HepG2 (cell line): Measurements from ENCODE around the gene MTR. TPM values are rescaled to one million over a fixed set of nuclear protein-coding genes. Genes with fewer than 3 reads are reported as not detected.

Experiments
- ATAC-seq: fragments of 200-7000 bp; cut with Tn5 transposase; 3 replicates; pipeline ENCODE4 v1.9.1; 2020; ENCODE audit warnings: mild to moderate bottlenecking, moderate library complexity
- BruUV-seq: library from RNA; stranded (reverse); fragments of 400-500 nt; replicated peaks from 2 replicates; lab custom pipeline; 2021; lab: Mats Ljungman, UMichigan
- CTCF ChIA-PET: fragments of 300-600 bp; formaldehyde crosslinking; extraction: SDS; loops from one replicate; lab custom pipeline; 2021; ENCODE audit warnings: low total read pairs, inconsistent platforms, low intra/inter-chr PET ratio; lab: Yijun Ruan, JAX
- POLR2A ChIA-PET: fragments of 350-600 bp; sonication (Branson Sonifier 250); formaldehyde crosslinking; loops from one replicate; lab custom pipeline; 2020; ENCODE audit warnings: antibody characterized with exemption, inconsistent platforms; lab: Yijun Ruan, JAX
- DNase-seq: peaks from one replicate; pipeline ENCODE4 v3.0.0-alpha.2; 2015; ENCODE audit warnings: low spot score
- FAIRE-seq: peaks from 3 replicates; lab custom pipeline; 2011; peaks lifted over from hg19 to GRCh38; lab: Jason Lieb, UNC
- H2AFZ ChIP-seq: one replicate; pipeline ENCODE4 v1.6.1; 2011; ENCODE audit warnings: low read length, inconsistent platforms
- H3K27ac ChIP-seq: fragments of 300-600 bp; 3 replicates; pipeline ENCODE4 v1.8.0; 2011; ENCODE audit warnings: mixed run types, mild to moderate bottlenecking, mixed read lengths, low read length, inconsistent platforms; ENCODE audit not compliant: insufficient read depth; ENCODE audit errors: extremely low read length
- H3K27me3 ChIP-seq, 2 experiments: fragments of 200-600 bp in 1 of 2; 2 replicates in 1 of 2; 3 replicates in 1 of 2; pipeline versions ENCODE4 v1.6.0 to v1.8.0; 2011; ENCODE audit warnings: low read length in 2 of 2, mild to moderate bottlenecking in 2 of 2, moderate library complexity in 2 of 2, inconsistent platforms in 1 of 2; ENCODE audit not compliant: insufficient read depth in 2 of 2, control insufficient read depth in 1 of 2
- H3K36me3 ChIP-seq, 2 experiments: fragments of 200-600 bp in 1 of 2; replicated peaks in 1 of 2; 2 replicates in 1 of 2; 3 replicates in 1 of 2; pipeline versions ENCODE4 v1.5.1 to v1.8.0; 2011; ENCODE audit warnings: low read length in 2 of 2, inconsistent platforms in 1 of 2; ENCODE audit not compliant: insufficient read depth in 2 of 2, control insufficient read depth in 1 of 2
- H3K4me1 ChIP-seq: 2 replicates; pipeline ENCODE4 v1.5.1; 2012; ENCODE audit warnings: low read length, inconsistent platforms; ENCODE audit not compliant: insufficient read depth
- H3K4me2 ChIP-seq: 2 replicates; pipeline ENCODE4 v1.6.0; 2011; ENCODE audit warnings: low read depth, low read length, inconsistent platforms
- H3K4me3 ChIP-seq, 3 experiments: fragments of 200-600 bp in 1 of 3; sonication (generic), shearing (Covaris generic) in 1 of 3; replicated peaks in 1 of 3; 2 replicates each; pipeline ENCODE4 v1.5.1; 2011 to 2016; ENCODE audit warnings: low read length in 3 of 3, inconsistent platforms in 2 of 3, low read depth in 2 of 3, mild to moderate bottlenecking in 2 of 3, control low read depth in 1 of 3, mixed read lengths in 1 of 3; ENCODE audit not compliant: insufficient read depth in 1 of 3
- H3K79me2 ChIP-seq: one replicate; pipeline ENCODE4 v1.6.1; 2011; ENCODE audit warnings: low read length, inconsistent platforms; ENCODE audit not compliant: insufficient read depth
- H3K9ac ChIP-seq: 2 replicates; pipeline ENCODE4 v1.6.0; 2011; ENCODE audit warnings: mild to moderate bottlenecking, low read depth, low read length, inconsistent platforms; ENCODE audit not compliant: insufficient read depth
- H3K9me3 ChIP-seq: 2 replicates; pipeline ENCODE4 v1.5.1; 2012; ENCODE audit warnings: mild to moderate bottlenecking, low read length
- H4K20me1 ChIP-seq: 2 replicates; pipeline ENCODE4 v1.6.0; 2011; ENCODE audit warnings: inconsistent platforms, mild to moderate bottlenecking, low read length, moderate library complexity; ENCODE audit not compliant: insufficient read depth
- ARID4A ChIP-seq: sonication (generic); formaldehyde crosslinking; IDR thresholded peaks from 2 replicates; pipeline ENCODE4 v1.5.0; 2020; ENCODE audit warnings: mild to moderate bottlenecking, missing genetic modification reagents, borderline replicate concordance
- BRCA1 ChIP-seq: sonication (generic); formaldehyde crosslinking; IDR thresholded peaks from 2 replicates; pipeline ENCODE4 v1.4.0; 2020; ENCODE audit warnings: missing genetic modification reagents
- CHD4 ChIP-seq: fragments of 200-600 bp; sonication (generic); IDR thresholded peaks from 2 replicates; pipeline ENCODE4 v1.7.0; 2017; ENCODE audit warnings: mild to moderate bottlenecking, low read length, borderline replicate concordance
- ELF4 ChIP-seq: sonication (generic); formaldehyde crosslinking; IDR thresholded peaks from 2 replicates; pipeline ENCODE4 v1.5.0; 2020; ENCODE audit warnings: missing genetic modification reagents, mild to moderate bottlenecking, moderate library complexity, borderline replicate concordance
- ERF ChIP-seq: IDR thresholded peaks from 2 replicates; pipeline ENCODE4 v1.6.1; 2018; ENCODE audit warnings: missing biosample characterization, missing genetic modification reagents
- ETV6 ChIP-seq: sonication (generic); formaldehyde crosslinking; conservative IDR thresholded peaks from 2 replicates; pipeline ENCODE4 v1.4.0; 2020; ENCODE audit warnings: missing genetic modification reagents
- MEF2D ChIP-seq: sonication (generic); formaldehyde crosslinking; IDR thresholded peaks from 2 replicates; pipeline ENCODE4 v1.5.1; 2020; ENCODE audit warnings: mild to moderate bottlenecking, missing genetic modification reagents
- ZNF335 ChIP-seq: sonication (generic); formaldehyde crosslinking; IDR thresholded peaks from 2 replicates; pipeline ENCODE4 v1.4.0; 2020; ENCODE audit warnings: missing genetic modification reagents
- ZNF670 ChIP-seq: sonication (generic); formaldehyde crosslinking; IDR thresholded peaks from 2 replicates; pipeline ENCODE4 v1.8.0; 2022; ENCODE audit warnings: mild to moderate bottlenecking, missing genetic modification reagents, borderline replicate concordance
- ZSCAN22 ChIP-seq: sonication (generic); formaldehyde crosslinking; IDR thresholded peaks from 2 replicates; pipeline ENCODE4 v1.4.0; 2020; ENCODE audit warnings: mild to moderate bottlenecking, missing genetic modification reagents
- WGBS: methylation state at CpG from one replicate; pipeline ENCODE4 v1.1.6; 2017; ENCODE audit warnings: low lambda C conversion rate; 5-methylcytosine and 5-hydroxymethylcytosine counted together
- in situ Hi-C: cut with HindIII; loops from 2 replicates; pipeline ENCODE4 v1.10.0; 2017; ENCODE audit warnings: low pct_unique_long_range_greater_than_20kb; ENCODE audit not compliant: extremely low pct_ligation_motif_present
- intact Hi-C: fragments of 100-400 bp; cut with micrococcal nuclease; formaldehyde crosslinking; loops from one replicate; pipeline ENCODE4 v1.10.0; 2022; ENCODE audit not compliant: unreplicated experiment
- polyA plus RNA-seq, 8 experiments: library from polyadenylated mRNA; depleted of rRNA in 3 of 8; stranded (reverse) in 7 of 8; unstranded in 1 of 8; fragments of >200 nt; fragmentation: Illumina TruSeq in 4 of 8; extraction: Trizol in 4 of 8; gene quantifications; 2 replicates each; pipeline versions ENCODE4 v1.2.1 to v1.2.3, GENCODE V29; 2011 to 2016; ENCODE audit warnings: low read depth in 4 of 8, missing spikeins in 1 of 8, mixed read lengths in 1 of 8; ENCODE audit not compliant: insufficient read depth in 1 of 8
- total RNA-seq, 5 experiments: library from RNA; depleted of rRNA; stranded (reverse); fragments of >200 nt; fragmentation: Illumina TruSeq; extraction: Trizol; gene quantifications; 2 replicates each; pipeline ENCODE4 v1.2.3, GENCODE V29; 2016; ENCODE audit warnings: low read depth in 1 of 5

MTR gene
- total and polyA plus RNA-seq, 2 of the 13 experiments (the other 11 are each of a cell fraction or from before 2014, with no cell fraction given), result 16.3 to 36.1 TPM

GRCh38 chr1:236862219-236862591 is 67.1 kb downstream of the MTR start:
- in situ Hi-C loops, result loop anchor here (10.0 to 25.0 kb wide), 2 partner anchors 250 to 757 kb away; partner anchors contain the start of gene HEATR1
- DNase-seq (no peak), FAIRE-seq (no peak), ATAC-seq (peak; percentile 55)
- intact Hi-C loops, result loop anchor here (1.0 to 10.0 kb wide), 4 partner anchors 18 to 523 kb away; partner anchors contain the start of gene MTR
- 0 out of 2 replicates have a peak, but pooled peaks have one; percentile 5 for TF ChIP-seq ERF
- TF ChIP-seq CHD4, result peak; percentile 67; the same call in 1 of the 2 replicates
- TF ChIP-seq MEF2D, result no peak
- no peak for TF ChIP-seq ETV6 (CRISPR knock-in tag)
- no peak for TF ChIP-seq ARID4A (CRISPR knock-in tag)
- no peak for TF ChIP-seq BRCA1 (CRISPR knock-in tag)
- TF ChIP-seq ZNF335, result peak; percentile 30; the same call in 1 of the 2 replicates
- no peak for TF ChIP-seq ZNF670
- TF ChIP-seq ELF4 (CRISPR knock-in tag), result 0 out of 2 replicates have a peak, but pooled peaks have one; percentile 50
- no peak for TF ChIP-seq ZSCAN22 (CRISPR knock-in tag)
- Histone ChIP-seq H3K27ac (peak overlapping the region; percentile 75), H3K79me2 (no peaks in the 10 kb centered on the region), H3K9ac (peak overlapping the region; percentile 35), H3K27me3 (no peaks in the 10 kb centered on the region), H3K4me3 (peak overlapping the region in 1 of 3 experiments; percentile 16; a peak in 1 of 6 replicates), H3K4me2 (peak overlapping the region; percentile 57), H4K20me1 (no peaks in the 10 kb centered on the region), H3K4me1 (peaks cover 44% of the 10 kb centered on the region), H3K36me3 (peaks cover 13 to 32% of the 10 kb centered on the region in 2 experiments), H3K9me3 (no peaks in the 10 kb centered on the region), H2AFZ (no peak overlapping the region)
- ChIA-PET CTCF (no interaction called here), POLR2A (interaction anchor here (0.9 to 3.6 kb wide), 11 partner anchors 11 to 67 kb away, joined by 3 to 75 read pairs (median 7); partner anchors contain the start of gene MTR)
- BruUV-seq, result TSS peak; percentile 35
- 34% methylated on average over 4 of the region's 4 CpGs for WGBS
